Retina (tissue), 1 donor: ENCODE results near the gene SEMA7A.

ENCODE experiments used
- DNase-seq: peaks from one replicate; pipeline ENCODE4 v3.0.0-alpha.2; 2016

SEMA7A gene

GRCh38 chr15:74414603-74415338 lies 19.0 kb downstream of the SEMA7A start:
- no peak for DNase-seq

DNA sequence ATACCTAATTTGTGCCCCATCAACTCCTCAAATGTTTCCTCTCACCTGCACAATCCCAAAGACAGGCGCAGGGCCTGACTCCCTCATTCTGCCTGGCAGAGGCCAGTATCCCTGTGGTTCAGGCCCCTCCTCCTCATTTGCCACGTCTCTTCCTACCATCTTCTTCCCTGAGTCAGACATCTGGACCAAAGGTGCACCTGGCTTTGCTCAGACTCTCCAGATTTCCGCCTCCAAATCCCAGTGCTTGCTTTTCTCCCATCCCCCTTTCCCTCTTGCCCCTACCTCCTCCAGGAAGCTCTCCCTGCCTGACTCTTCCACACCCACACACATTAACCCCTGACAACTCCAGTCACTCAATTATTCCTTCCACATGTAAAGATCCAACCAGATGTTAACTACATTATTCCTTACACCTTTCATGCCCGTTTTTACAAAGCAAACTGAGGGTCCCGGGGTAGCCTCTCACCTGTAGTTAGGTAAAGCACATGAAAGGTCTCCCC lies 19.6 kb downstream of the SEMA7A start:
- DNase-seq, result no peak

GRCh38 chr15:74413350-74414080 lies 20.2 kb downstream of the SEMA7A start:
- no peak for DNase-seq

- no peak for DNase-seq
These were observed 21.6 kb downstream of the SEMA7A start for GRCh38 chr15:74412159-74412558.

DNA sequence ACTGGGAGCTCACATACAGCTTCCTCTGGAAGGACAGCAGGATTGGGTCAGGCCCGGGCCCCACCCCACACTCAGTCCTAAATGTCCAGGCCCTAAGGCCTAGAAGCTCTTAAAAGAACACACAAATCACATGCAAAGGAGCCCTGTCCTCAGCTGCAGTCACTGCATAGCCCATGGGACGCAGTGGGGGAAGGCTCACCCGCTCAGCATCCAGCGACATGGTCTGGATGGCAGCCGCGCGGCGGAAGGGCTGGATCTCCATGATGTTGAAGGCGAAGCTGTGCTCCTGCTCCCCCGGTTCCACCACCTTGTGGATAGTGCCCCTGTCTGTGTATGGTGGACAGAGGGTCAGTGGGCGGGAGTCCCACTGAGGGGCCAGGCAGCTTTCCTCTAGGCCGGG lies 22.1 kb downstream of the SEMA7A start:
- no peak for DNase-seq

DNA sequence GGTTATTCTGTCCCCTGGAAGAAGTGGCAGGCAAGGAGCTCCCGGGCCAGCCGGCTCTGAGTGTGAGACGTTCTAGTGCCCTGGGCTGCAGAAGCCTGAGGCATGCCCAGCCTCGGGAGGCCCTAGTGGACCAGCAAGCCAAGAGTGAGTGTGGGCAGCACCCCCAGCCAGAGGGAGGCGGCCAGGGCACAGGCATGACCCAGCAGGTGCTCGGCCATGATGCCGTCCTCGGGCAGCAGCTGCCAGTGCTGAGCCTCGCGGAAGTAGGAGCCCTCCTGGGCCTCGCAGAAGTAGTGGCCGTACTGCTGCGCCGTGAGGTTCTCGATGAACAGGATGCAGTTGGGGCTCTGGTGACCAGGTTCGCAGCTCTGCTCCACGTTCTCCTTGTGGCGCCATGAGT lies 23.3 kb downstream of the SEMA7A start:
- no peak for DNase-seq

DNA sequence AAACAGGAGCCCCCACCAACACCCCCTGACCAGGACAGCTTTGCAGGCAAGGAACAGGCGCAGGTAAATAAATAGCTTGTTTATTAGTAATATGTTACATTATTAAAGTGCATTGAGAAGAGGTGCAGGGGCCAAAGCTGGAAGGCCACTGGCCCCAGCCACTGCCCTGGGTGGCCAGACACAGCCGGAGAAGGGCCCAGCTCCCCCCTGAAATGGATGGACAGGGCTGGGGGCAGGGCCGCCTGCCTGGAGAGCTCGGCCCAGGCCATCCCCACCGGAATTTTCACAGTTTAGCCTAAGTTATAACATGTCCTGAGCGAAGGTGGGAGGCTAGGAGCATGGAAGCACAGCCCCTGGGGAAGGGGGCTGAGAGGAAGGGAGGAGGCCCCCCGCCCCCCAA lies 24.5 kb downstream of the SEMA7A start:
- DNase-seq, result no peak

- DNase-seq, result no peak
These were observed 24.9 kb downstream of the SEMA7A start for GRCh38 chr15:74408815-74409214.

DNA sequence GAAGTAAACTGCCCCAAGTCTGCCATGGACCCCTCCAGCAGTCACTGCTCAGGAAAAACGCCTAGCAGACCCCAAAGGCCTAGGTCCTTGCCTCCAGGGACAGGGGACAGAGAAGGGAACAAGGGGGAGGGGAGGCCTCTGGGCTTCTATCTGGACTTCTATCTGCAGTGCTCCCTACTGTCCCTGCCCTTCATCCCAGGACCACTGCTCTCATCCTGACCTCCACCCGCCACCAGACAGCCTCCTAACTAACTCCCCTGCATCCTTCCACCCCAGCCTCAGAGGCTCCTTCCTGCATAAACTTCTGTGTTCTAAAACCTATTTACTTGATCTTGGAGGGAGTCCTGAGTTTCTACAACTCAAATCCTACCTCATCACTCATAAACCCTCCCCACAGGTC lies 25.4 kb downstream of the SEMA7A start:
- no peak for DNase-seq

- peak; percentile 87 for DNase-seq
These were observed 26.6 kb downstream of the SEMA7A start for GRCh38 chr15:74406992-74407705.

- no peak for DNase-seq
These were observed 27.2 kb downstream of the SEMA7A start for GRCh38 chr15:74406517-74406916.

DNA sequence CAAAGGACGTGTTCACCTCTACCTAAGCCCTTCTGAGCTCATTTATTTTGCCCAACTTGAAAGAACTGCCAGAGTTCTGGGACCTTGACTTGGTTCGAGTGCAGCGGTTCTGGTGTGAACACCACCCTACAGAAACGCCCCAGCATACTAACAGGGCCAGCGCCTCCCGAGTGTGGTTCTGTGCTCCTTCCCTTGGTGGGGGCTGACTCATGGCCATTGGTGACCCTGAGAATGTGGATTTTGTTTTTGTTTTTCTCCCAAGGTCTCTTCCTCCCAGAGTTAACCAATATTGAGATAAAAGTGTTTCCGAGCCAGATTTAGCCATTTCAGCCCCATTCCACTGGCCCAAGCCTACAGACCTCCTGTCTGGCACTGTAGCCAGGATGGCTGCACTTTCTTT lies 27.9 kb downstream of the SEMA7A start:
- DNase-seq, result no peak

DNA sequence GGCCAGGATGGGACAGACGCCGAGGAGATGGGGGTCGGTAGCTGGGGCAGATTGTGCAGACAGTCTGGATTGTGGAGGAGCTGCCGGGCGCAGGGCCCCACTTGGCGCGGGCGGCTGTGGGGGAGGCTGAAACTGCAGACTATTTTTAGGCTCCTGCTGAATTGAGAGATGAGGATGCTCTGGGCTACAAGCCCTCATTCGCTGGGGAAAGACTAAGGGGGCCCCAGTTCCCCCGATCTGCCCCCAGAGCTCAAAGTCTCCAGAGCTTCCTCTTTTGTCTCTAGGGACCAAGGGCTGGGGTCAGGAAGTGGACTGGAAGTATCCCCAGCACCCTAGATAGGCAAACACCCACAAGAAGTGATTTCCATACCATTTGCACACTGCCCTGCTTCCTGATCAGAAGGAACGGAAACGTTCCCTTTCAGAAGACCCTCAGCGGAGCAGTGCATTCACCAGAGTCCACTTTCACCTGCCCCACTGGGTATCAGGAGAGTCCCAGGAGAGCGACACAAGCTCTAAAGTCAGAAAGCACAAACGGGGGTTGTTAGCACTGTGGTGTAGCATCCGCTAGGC lies 29.7 kb downstream of the SEMA7A start:
- no peak for DNase-seq

GRCh38 chr15:74403588-74403919 lies 30.2 kb downstream of the SEMA7A start:
- DNase-seq, result no peak

DNA sequence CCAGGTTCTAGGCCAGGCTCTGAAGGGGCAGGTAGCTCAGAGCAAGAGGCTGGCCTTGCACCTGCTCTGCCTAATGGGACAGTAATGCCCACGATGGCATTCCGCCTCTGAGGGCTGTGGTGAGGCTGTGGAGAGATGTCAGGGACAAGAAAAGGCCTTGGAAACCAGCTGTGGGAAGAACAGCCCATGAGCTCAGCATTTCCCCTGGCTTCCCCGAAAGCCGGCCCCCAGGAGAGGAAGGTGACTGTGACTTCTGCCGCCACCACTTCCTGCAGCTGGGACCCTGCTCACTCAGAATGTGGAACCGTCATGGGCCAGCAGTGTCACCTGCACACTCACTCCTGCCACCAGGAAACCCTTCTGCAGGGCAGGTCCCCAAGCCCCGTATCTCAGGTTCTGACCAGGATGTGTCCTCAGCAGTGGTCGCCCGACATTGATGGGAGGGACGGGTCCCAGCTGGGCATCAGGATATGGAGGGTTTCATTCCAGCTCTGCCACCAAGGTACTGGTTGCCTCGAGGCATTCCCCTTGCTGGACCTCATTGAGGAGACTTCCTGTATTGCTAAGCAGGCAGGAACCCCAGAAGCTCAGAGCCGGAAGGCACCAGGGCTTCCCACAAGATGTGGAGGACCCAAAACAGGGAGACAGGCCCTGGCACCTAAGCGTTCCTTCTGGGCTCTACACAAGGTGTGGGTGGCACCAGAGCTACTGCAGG lies 30.7 kb downstream of the SEMA7A start:
- DNase-seq, result no peak

- DNase-seq, result no peak
These were observed 31.4 kb downstream of the SEMA7A start for GRCh38 chr15:74402337-74402841.

GRCh38 chr15:74400915-74401757 lies 32.6 kb downstream of the SEMA7A start:
- DNase-seq, result no peak

DNA sequence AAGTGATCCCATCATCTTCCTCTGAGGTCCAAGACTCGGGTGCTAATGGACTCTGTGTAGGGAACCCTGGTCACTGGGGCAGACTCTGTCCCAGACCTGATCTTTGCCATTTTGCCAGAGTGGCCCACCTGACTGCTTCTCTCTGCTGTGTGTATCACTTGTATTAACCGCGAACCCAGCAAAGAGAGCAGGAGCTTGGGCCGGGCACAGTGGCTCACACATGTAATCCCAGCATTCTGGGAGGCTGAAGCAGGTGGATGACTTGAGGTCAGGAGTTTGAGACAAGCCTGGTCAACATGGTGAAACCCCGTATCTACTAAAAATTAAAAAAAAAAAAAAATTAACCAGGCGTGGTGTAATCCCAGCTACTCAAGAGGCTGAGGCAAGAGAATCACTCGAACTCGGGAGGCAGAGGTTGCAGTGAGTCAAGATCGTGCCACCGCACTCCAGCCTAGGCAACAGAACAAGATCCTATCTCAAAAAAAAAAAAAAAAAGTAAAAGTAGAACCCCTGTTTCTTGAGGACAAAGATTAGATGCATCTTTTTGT lies 33.4 kb downstream of the SEMA7A start:
- no peak for DNase-seq

DNA sequence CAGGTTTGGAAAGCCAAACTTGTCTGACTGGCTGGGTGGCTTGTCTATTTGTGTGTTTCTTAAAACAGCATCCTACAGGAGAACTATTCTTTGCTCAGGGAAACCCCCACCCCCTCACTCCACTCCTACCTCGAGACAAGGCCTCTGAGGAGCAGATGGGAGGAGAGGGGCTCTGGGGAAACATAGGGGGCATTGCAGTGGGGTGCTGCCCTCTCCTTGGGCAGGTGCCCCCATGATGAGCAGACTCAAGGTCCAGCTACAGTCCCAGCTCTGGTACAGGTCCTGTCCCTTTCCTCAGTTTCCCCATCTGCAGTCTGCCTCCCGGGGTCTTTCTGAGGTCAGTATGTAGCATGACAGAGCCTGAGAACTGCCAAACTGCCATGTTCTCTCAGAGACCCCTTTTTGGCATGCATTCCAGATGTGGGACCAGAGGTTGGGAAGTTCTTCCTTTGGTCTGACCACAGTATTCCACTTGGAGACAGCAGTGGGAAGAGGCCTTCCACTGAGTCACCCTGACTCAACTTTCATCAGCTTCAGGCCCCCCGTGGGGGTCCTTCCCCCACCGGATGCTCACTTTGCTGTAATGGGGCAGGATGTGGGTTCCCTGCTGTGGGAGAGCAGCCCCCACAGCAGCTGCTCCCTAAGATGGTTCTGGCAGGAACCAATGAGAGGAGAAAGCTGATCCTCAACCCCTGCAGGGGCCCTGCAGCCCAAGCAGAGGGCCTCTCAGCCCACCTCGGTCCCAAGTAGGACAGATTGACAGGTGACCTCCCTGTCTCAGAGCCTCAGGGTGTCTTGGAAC lies 34.0 kb downstream of the SEMA7A start:
- DNase-seq, result no peak

DNA sequence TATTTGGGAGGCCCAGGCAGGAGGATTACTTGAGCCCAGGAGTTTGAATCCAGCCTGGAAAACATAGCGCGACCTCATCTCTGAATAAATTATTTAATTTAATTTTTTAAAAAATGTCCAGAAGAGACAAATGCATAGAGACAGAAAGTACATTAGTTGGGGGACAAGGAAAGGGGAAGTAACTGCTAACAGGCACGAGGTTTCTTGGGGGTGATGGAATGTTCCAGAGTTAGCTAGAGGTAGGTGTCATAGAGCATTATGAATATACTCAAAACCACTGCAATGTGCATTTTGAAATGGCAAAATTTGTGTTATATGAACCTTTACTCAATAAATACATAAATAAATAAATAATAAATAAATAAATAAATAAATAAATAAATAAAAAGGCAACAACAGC lies 34.7 kb downstream of the SEMA7A start:
- no peak for DNase-seq
